GOT3 (cell line): ENCODE results near the gene IST1.
A peak's percentile ranks its signal among the peaks of the same experiment; 100 is the strongest.
"Not testable (repeated sequence)": the region's sequence is repeated elsewhere in the genome, so short reads cannot be mapped to it uniquely, and the experiment has no call there.

ENCODE experiments used
- DNase-seq: peaks from one replicate; lab custom pipeline; 2025; ENCODE audit warnings: mixed read lengths; lab: John Stamatoyannopoulos, UW

IST1 gene

DNA sequence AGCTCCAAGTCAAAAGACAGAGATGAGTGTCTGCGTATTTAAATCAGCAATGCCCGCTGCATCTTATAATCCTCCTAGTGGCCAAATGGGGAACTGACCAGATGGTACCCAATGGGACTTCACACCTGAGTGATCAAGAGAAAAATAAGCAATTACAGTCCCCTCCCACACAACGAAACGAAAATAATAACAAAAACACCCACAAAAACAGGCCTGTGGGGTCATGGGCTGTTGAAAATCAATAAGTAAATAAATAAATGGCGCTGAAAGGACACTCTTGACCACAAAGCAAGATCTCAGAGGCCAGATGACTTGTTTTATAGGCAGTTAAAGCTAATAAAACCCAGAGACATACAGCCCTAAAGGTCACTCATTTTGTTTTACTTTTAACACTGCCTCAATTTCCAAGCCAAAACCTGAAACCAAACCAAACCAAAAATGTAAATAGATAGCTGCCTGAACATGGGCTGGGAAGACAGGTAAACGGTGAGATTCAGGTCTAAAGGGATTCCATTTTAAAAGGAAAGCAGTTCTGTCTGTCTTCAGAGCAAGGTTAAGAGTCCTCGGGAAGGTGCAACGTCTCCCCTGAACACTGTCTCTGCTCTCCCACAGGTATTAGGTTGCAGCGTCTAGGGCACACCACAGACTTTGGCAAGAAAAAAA, 12.7 kb upstream of the IST1 start:
- no peak for DNase-seq

GRCh38 chr16:71883168-71883848, 12.0 kb upstream of the IST1 start:
- no peak for DNase-seq

- DNase-seq, result peak; percentile 35
These were observed 11.3 kb upstream of the IST1 start, which contains the start of gene ZNF821 for GRCh38 chr16:71883849-71884638. ZNF821 (minus strand) TSS chr16:71884182; CDS start chr16:71879946, 4,236 bp downstream.

DNA sequence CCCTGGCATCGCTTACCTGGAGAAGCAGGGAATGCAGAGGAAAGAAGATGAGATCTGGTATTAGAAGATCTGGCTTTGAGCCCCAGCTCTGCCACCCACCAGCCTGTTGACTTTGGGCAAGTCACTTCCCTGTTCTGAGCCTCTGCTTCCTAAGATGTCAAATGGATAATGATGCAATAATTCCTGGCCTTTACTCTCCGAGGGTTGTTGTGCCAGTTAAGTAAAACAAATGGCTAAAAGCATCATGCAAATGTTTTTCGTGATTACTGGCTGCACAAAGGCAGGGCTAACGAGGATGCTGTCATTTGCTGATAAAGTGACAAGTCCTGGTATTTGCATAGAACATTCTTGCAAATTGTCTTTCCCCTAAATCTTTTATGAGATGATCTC, 10.1 kb upstream of the IST1 start:
- no peak for DNase-seq

GRCh38 chr16:71889147-71889546, 6.2 kb upstream of the IST1 start:
- no peak for DNase-seq

GRCh38 chr16:71893888-71894228, 1.5 kb upstream of the IST1 start:
- DNase-seq, result no peak

GRCh38 chr16:71894229-71894920, 956 bp upstream of the IST1 start:
- DNase-seq, result no peak

GRCh38 chr16:71895679-71896365, 491 bp downstream of the IST1 start:
- DNase-seq, result no peak

GRCh38 chr16:71896764-71897368, 1.5 kb downstream of the IST1 start:
- no peak for DNase-seq

GRCh38 chr16:71899171-71899570, 3.8 kb downstream of the IST1 start:
- no peak for DNase-seq

DNA sequence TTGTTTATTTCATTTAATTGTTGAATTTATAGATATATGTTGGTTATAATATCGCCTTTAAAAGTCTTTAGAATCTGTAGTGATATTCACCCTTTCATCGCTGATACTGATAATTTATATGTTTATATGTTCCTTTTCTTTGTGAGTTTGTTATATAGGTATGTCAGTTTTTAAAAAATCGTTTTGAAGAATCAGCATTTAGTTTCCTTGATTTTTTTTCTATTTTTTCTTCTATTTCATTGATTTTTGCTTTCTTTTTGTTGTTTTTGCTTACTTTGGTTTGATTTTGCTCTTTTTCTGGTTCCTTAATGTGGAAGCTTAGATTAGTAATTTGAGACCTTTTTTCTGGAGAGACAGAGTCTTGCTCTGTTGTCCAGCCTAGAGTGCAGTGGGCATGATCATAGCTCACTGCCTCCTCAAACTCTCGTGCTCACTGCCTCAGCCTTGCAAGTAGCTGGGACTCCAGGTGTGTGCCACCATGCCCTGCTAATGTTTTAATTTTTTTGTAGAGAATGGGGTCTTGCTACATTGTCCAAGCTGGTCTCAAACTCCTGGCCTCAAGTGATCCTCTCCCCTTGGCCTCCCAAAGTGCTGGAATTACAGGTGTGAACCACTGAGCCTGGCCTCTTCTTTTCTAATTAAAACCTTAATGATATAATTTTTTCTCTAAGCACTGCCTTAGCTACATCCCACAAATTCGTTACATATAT, 7.5 kb downstream of the IST1 start:
- DNase-seq, result no peak

DNA sequence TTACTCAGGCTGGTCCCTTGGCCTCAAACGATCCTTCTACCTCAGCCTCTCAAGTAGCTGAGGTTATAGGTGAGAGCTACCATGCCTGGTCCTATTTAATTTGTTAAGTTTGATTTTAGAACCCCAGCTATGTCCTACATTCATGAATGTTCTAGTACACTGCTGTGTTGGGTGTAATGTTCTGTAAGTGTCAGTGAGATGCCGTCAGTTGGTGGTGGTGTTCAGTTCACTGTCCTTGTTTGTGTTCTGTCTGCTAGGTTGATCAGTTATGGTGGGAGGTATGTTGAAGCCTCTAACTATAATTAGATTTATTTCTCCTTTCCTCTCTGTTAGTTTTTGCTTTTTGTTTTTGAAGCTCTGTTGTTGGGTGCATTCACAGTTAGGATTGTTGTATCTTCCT, 8.3 kb downstream of the IST1 start:
- DNase-seq, result no peak

- DNase-seq, result no peak
These were observed 8.9 kb downstream of the IST1 start for GRCh38 chr16:71904239-71904638.

GRCh38 chr16:71905765-71906164, 10.4 kb downstream of the IST1 start:
- DNase-seq, result not testable (repeated sequence)

DNA sequence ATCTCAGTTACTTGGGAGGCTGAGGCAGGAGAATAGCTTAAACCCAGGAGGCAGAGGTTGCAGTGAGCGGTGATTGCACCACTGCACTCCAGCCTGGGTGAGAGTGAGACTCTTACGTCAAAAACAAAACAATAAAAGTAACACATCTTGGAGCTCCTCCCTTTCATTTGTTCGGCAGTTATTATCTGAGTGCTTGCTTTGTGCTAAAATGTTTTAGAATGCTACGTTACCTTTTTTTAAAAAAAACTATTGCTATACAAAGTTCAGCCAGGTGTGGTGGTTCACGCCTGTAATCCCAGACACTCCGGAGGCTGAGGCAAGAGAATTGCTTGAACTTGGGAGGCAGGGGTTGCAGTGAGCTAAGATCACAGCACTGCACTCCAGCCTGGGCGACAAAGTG, 15.8 kb downstream of the IST1 start:
- no peak for DNase-seq

DNA sequence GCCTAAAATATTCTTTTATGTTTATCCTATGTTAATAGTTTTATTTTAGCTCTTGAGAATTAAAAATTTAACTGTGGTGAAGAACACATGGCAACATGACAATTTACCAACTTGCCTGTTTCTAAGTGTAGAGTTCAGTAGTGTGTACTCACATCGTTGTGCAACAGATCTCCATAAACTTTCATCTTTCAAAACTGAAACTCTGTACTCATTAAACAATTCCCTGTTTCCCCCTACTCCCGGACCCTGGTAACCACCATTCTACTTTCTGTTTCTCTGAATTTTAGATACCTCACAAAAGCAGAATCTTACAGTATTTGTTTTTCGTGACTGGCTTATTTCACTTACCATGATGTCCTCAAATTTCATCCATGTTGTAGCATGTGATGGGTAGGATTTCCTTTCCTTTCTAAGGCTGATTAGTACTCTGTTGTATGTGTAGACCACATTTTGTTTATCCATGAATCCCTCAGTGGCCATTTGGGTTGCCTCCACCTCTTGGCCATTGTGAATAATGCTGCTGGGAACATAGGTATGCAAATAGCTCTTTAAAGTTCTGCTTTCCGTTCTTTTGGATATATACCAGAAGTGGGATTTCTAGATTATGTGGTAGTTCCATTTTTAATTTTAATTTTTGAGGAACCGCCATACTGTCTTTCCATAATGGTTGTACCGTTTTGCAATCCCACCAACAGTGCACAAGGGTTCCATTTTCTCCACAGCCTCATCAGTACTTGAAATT, 17.4 kb downstream of the IST1 start:
- no peak for DNase-seq

DNA sequence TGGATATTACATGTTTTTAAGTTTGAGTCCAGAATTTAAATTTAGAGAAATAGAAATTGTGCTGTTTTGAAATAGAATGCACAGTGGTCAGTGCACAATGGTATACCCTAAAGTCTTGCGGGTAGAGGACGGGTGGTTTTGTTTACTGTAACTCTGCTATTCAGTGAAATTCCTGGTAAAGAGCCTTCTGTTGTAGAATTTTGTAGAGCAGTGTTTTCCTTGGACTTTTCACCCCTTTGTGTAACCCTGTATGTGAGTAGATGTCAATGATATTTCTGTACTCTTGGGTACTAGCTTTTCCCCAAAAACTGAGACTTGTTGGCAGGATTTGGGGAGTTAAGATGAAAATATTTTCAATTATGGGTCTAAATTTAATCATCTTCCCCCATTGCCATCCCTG, 19.5 kb downstream of the IST1 start:
- DNase-seq, result no peak

DNA sequence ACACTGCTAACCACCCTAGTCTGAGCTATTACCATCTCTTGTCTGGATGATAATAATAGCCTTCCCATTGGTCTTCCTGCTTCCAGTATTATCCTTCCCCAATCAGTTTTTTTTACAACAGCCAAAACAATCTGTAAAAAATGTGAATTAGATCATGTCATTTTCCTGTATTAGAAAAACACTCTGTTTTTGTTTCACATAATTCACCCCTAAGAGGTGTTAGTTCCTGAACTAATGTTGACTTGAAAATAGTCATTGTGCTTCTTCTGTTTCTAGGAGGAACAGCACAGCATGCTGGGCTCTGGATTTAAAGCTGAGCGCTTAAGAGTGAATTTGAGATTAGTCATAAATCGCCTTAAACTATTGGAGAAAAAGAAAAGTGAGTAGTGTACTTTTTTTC, 20.0 kb downstream of the IST1 start:
- DNase-seq, result no peak

DNA sequence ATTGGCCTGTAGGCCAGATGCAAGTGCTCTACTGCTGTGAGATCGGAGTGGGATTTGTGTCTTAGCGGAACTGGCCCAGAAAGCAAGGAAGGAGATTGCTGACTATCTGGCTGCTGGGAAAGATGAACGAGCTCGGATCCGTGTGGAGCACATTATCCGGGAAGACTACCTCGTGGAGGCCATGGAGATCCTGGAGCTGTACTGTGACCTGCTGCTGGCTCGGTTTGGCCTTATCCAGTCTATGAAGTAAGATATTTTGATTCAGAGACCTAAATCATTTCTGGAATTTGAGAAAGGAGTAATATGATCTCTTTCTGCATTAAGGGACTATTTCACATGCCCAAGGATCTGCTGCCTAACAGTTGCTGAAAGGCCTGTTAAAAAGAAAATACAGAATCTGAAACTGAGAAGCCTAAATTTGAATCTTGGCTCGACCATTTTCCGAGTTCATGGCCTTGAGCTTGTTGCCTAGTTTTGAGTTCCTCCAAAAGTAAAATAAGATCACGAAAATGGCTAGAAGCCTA, 21.1 kb downstream of the IST1 start:
- no peak for DNase-seq

DNA sequence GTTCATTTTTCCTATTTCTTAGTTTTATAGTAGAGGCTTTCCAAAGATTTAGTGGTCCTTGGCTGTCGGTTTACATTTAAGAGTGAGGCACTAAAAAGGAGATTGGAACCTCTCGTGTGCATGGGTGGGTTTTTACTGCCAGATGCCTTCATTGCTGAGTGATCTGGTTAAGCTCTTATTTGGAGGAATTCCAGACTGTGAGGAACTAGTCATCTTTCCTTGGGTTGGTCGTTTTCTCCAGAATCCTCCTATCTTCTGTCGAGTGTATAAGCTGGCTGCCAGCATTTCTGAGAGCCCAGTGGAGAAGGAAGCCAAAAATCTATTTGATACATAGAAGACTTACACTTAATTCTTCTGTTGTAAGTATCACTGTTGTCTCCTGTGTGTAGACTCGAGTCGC, 22.6 kb downstream of the IST1 start:
- no peak for DNase-seq
